SK-N-SH (cell line): ENCODE results near the gene VTI1B. TPM values are rescaled to one million over a fixed set of nuclear protein-coding genes. Genes with fewer than 3 reads are reported as not detected.

Source experiments
- CTCF ChIA-PET: fragments of 300-600, 350-600 bp; formaldehyde crosslinking; extraction: SDS; loops from one replicate; lab custom pipeline; 2021; lab: Yijun Ruan, JAX
- POLR2A ChIA-PET: fragments of 350-600 bp; sonication (Branson Sonifier 250); formaldehyde crosslinking; extraction: SDS; loops from one replicate; lab custom pipeline; 2020; ENCODE audit warnings: antibody characterized with exemption, inconsistent platforms; lab: Yijun Ruan, JAX
- DNase-seq: peaks from one replicate; pipeline ENCODE4 v3.0.0; 2012
- H2AFZ ChIP-seq: fragments of 200-600 bp; sonication (generic); 2 replicates; pipeline ENCODE4 v1.8.1; 2016; ENCODE audit warnings: antibody characterized with exemption, mild to moderate bottlenecking, low read depth
- H3F3A ChIP-seq: fragments of 200-600 bp; sonication (generic); replicated peaks from 2 replicates; pipeline ENCODE3; 2016; ENCODE audit warnings: antibody characterized with exemption, mild to moderate bottlenecking; ENCODE audit not compliant: insufficient read depth
- H3K27ac ChIP-seq, 2 experiments: fragments of 200-500 bp in 1 of 2; fragments of 200-600 bp in 1 of 2; sonication (Bioruptor generic) in 1 of 2; sonication (generic), shearing (Covaris generic) in 1 of 2; 2 replicates each; pipeline versions ENCODE4 v1.5.1 to v1.6.1; 2014 to 2016; ENCODE audit warnings: low read depth in 2 of 2, inconsistent platforms in 1 of 2, low read length in 1 of 2, mild to moderate bottlenecking in 1 of 2, mixed read lengths in 1 of 2
- H3K27me3 ChIP-seq: fragments of 200-600 bp; sonication (generic), shearing (Covaris generic); 2 replicates; pipeline ENCODE4 v1.6.1; 2016; ENCODE audit warnings: mixed run types; ENCODE audit not compliant: insufficient read depth
- H3K36me3 ChIP-seq, 2 experiments: fragments of 200-500 bp in 1 of 2; fragments of 200-600 bp in 1 of 2; sonication (Bioruptor generic) in 1 of 2; sonication (generic) in 1 of 2; replicated peaks in 1 of 2; 2 replicates each; pipeline versions ENCODE3 to v1.5.1; 2014 to 2016; ENCODE audit warnings: low read length in 1 of 2, mild to moderate bottlenecking in 1 of 2; ENCODE audit not compliant: insufficient read depth in 2 of 2, control insufficient read depth in 1 of 2
- H3K4me1 ChIP-seq, 2 experiments: fragments of 200-500 bp in 1 of 2; fragments of 200-600 bp in 1 of 2; sonication (Bioruptor generic) in 1 of 2; sonication (generic), shearing (Covaris generic) in 1 of 2; 2 replicates each; pipeline versions ENCODE4 v1.5.1 to v1.6.1; 2014 to 2016; ENCODE audit warnings: low read depth in 1 of 2, low read length in 1 of 2, mixed run types in 1 of 2; ENCODE audit not compliant: insufficient read depth in 2 of 2, control insufficient read depth in 1 of 2
- H3K4me2 ChIP-seq: fragments of 200-600 bp; sonication (generic), shearing (Covaris generic); 2 replicates; pipeline ENCODE4 v1.6.1; 2017; ENCODE audit warnings: mixed run types
- H3K4me3 ChIP-seq, 2 experiments: fragments of 200-500 bp in 1 of 2; fragments of 200-600 bp in 1 of 2; sonication (Bioruptor generic) in 1 of 2; sonication (generic), shearing (Covaris generic) in 1 of 2; 2 replicates each; pipeline versions ENCODE4 v1.5.1 to v1.8.1; 2014 to 2016; ENCODE audit warnings: low read depth in 2 of 2, inconsistent platforms in 1 of 2, low read length in 1 of 2, mild to moderate bottlenecking in 1 of 2, mixed read lengths in 1 of 2, moderate library complexity in 1 of 2
- H3K79me2 ChIP-seq: fragments of 200-600 bp; sonication (generic); 2 replicates; pipeline ENCODE4 v1.8.1; 2017; ENCODE audit warnings: mild to moderate bottlenecking; ENCODE audit not compliant: insufficient read depth
- H3K9ac ChIP-seq: fragments of 200-600 bp; sonication (generic); 2 replicates; pipeline ENCODE4 v1.6.1; 2017; ENCODE audit warnings: mixed run types
- H3K9me2 ChIP-seq: fragments of 200-600 bp; sonication (generic); 2 replicates; pipeline ENCODE4 v1.6.1; 2017; ENCODE audit warnings: mixed run types
- H3K9me3 ChIP-seq: fragments of 200-600 bp; sonication (generic); 2 replicates; pipeline ENCODE4 v1.6.1; 2017; ENCODE audit warnings: mixed run types, mild to moderate bottlenecking, moderate library complexity
- H4K20me1 ChIP-seq: fragments of 200-600 bp; sonication (generic); 2 replicates; pipeline ENCODE4 v1.6.1; 2017; ENCODE audit warnings: mild to moderate bottlenecking, mixed run types; ENCODE audit not compliant: insufficient read depth
- FOXM1 ChIP-seq: IDR thresholded peaks from 2 replicates; pipeline ENCODE4 v1.4.0; 2012; ENCODE audit warnings: low read depth, mild to moderate bottlenecking
- GABPA ChIP-seq: IDR thresholded peaks from 2 replicates; pipeline ENCODE4 v1.4.0; 2012; ENCODE audit warnings: low read depth, mild to moderate bottlenecking
- MXI1 ChIP-seq: IDR thresholded peaks from 2 replicates; pipeline ENCODE4 v1.6.1; 2012; ENCODE audit warnings: mild to moderate bottlenecking, low read depth, low read length, improper control_type of control experiment
- NFIC ChIP-seq: IDR thresholded peaks from 2 replicates; pipeline ENCODE4 v1.4.0; 2012; ENCODE audit warnings: borderline replicate concordance
- RAD21 ChIP-seq: IDR thresholded peaks from 2 replicates; pipeline ENCODE4 v1.6.1; 2012; ENCODE audit warnings: mild to moderate bottlenecking, low read length
- SIN3A ChIP-seq: IDR thresholded peaks from 2 replicates; pipeline ENCODE4 v1.6.1; 2012; ENCODE audit warnings: low read depth, mild to moderate bottlenecking, low read length, moderate library complexity, borderline replicate concordance
- TAF1 ChIP-seq: IDR thresholded peaks from 2 replicates; pipeline ENCODE4 v1.6.1; 2012; ENCODE audit warnings: low read depth, mild to moderate bottlenecking, low read length, moderate library complexity, borderline replicate concordance
- WGBS: methylation state at CpG from one replicate; pipeline ENCODE4 v1.1.6; 2017; ENCODE audit warnings: low lambda C conversion rate; 5-methylcytosine and 5-hydroxymethylcytosine counted together
- polyA plus RNA-seq, 3 experiments: library from polyadenylated mRNA; depleted of rRNA; stranded (reverse); fragments of >200 nt; gene quantifications; 2 replicates each; pipeline ENCODE4 v1.2.3, GENCODE V29; 2012
- TF ChIP-seq, protein P1 (sequence below): fragments of 200-600 bp; sonication (generic); IDR thresholded peaks from 2 replicates; pipeline ENCODE4 v1.6.1; 2017; ENCODE audit warnings: antibody characterized with exemption, mild to moderate bottlenecking, moderate library complexity
- TF ChIP-seq, protein P2 (sequence below): fragments of 150-350 bp; IDR thresholded peaks from 2 replicates; pipeline ENCODE4 v1.6.1; 2017; ENCODE audit warnings: antibody characterized with exemption, low read length, low read depth, borderline replicate concordance
- TF ChIP-seq, protein P3 (sequence below): IDR thresholded peaks from 2 replicates; pipeline ENCODE4 v1.6.1; 2012; ENCODE audit warnings: mild to moderate bottlenecking, low read depth, low read length, moderate library complexity

The VTI1B gene
- polyA plus RNA-seq, 1 of the 3 experiments (the other 2 are of a cell fraction), result 59.2 TPM

DNA sequence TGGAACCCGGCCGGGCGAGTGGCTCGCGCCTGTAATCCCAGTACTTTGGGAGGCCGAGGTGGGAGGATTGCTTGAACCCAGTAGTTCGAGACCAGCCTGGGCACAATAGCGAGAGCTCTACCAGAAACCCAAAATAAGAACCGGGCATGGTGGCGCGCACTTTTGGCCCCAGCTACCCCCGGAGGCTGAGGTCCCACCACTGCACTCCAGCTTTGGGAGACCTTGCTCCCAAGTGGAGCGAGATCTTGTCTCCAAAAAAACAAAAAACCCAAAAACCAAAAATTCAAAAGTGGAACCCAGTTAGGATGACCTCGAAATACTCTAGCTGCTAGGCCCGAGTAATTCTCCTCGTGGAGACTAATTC lies 769 bp upstream of the VTI1B start:
- ChIA-PET CTCF (interaction anchor here (0.6 to 3.6 kb wide), 3 partner anchors 18 to 104 kb away, joined by 3 to 21 read pairs (median 3); no protein-coding TSS in a partner anchor), POLR2A (interaction anchor here (0.7 to 1.7 kb wide), 5 partner anchors 18 to 75 kb away, joined by 3 to 5 read pairs (median 3); partner anchors contain the start of genes PIGH and RDH11)
- Histone ChIP-seq H3K27me3 (no peaks in the 10 kb centered on the region), H3K36me3 (peaks cover 11 to 19% of the 10 kb centered on the region in 2 experiments), H3K9me2 (no peaks in the 10 kb centered on the region), H3K4me1 (peaks cover 7% of the 10 kb centered on the region in 2 experiments; a peak in 3 of 4 replicates), H3K4me3 (peak overlapping the region; percentile 72 to 89), H3K27ac (peak overlapping the region; percentile 92 to 96; a peak in 3 of 4 replicates), H3K4me2 (peak overlapping the region; percentile 96), H4K20me1 (peaks cover 38% of the 10 kb centered on the region), H2AFZ (peak overlapping the region; percentile 86), H3K9me3 (no peaks in the 10 kb centered on the region), H3F3A (peaks cover 25% of the 10 kb centered on the region), H3K9ac (peak overlapping the region; percentile 98), H3K79me2 (peaks cover 58% of the 10 kb centered on the region)
- no peak for DNase-seq
- 44% methylated on average over 13 of the region's 16 CpGs for WGBS
- TF ChIP-seq, protein P1, sequence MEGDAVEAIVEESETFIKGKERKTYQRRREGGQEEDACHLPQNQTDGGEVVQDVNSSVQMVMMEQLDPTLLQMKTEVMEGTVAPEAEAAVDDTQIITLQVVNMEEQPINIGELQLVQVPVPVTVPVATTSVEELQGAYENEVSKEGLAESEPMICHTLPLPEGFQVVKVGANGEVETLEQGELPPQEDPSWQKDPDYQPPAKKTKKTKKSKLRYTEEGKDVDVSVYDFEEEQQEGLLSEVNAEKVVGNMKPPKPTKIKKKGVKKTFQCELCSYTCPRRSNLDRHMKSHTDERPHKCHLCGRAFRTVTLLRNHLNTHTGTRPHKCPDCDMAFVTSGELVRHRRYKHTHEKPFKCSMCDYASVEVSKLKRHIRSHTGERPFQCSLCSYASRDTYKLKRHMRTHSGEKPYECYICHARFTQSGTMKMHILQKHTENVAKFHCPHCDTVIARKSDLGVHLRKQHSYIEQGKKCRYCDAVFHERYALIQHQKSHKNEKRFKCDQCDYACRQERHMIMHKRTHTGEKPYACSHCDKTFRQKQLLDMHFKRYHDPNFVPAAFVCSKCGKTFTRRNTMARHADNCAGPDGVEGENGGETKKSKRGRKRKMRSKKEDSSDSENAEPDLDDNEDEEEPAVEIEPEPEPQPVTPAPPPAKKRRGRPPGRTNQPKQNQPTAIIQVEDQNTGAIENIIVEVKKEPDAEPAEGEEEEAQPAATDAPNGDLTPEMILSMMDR, result peak; percentile 2; the same call in 1 of the 2 replicates
- no peak for TF ChIP-seq NFIC

DNA sequence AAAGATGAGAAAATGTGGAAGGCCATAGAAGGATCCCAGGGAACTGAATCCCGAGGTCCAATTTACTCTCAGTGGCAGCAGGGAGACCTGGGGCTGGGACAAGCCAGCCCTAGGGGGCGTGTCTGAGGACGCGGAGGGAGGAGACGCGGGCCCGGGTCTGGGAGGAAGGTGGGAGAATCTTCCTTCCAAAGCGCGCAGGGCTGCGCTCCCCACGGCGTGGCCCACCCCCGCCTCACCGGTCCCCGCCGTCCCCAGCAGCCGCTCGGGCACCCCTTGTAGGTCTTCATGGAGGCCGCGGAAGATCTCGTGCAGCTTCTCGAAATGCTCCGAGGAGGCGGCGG lies 323 bp downstream of the VTI1B start:
- CTCF ChIA-PET, result interaction anchor here (2.1 to 3.6 kb wide), 2 partner anchors 30 to 74 kb away, joined by 5 to 21 read pairs; partner anchors contain the start of gene PIGH
- POLR2A ChIA-PET, result interaction anchor here (1.7 kb wide), 1 partner anchor 30 kb away, joined by 4 read pairs; no protein-coding TSS in a partner anchor
- peaks cover 11 to 19% of the 10 kb centered on the region in 2 experiments for H3K36me3 ChIP-seq
- H3K9me3 ChIP-seq, result no peaks in the 10 kb centered on the region
- H3K9ac ChIP-seq, result peak overlapping the region; percentile 98
- H3K4me1 ChIP-seq, result peaks cover 0 to 7% of the 10 kb centered on the region in 2 experiments; a peak in 2 of 4 replicates
- peak overlapping the region; percentile 72 to 89 for H3K4me3 ChIP-seq
- peak overlapping the region; percentile 92 to 96 for H3K27ac ChIP-seq
- peaks cover 17% of the 10 kb centered on the region for H3F3A ChIP-seq
- H3K27me3 ChIP-seq, result no peaks in the 10 kb centered on the region
- H2AFZ ChIP-seq, result peak overlapping the region; percentile 86
- TF ChIP-seq TAF1 (peak; percentile 3; the same call in 1 of the 2 replicates), NFIC (no peak), RAD21 (no peak), FOXM1 (no peak), MXI1 (peak; percentile 53; the same call in 1 of the 2 replicates), SIN3A (0 out of 2 replicates have a peak, but pooled peaks have one; percentile 8), GABPA (no peak)
- TF ChIP-seq, protein P2, sequence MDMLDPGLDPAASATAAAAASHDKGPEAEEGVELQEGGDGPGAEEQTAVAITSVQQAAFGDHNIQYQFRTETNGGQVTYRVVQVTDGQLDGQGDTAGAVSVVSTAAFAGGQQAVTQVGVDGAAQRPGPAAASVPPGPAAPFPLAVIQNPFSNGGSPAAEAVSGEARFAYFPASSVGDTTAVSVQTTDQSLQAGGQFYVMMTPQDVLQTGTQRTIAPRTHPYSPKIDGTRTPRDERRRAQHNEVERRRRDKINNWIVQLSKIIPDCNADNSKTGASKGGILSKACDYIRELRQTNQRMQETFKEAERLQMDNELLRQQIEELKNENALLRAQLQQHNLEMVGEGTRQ, result no peak
- TF ChIP-seq, protein P1, result peak; percentile 26; the same call in 1 of the 2 replicates
- TF ChIP-seq, protein P3, sequence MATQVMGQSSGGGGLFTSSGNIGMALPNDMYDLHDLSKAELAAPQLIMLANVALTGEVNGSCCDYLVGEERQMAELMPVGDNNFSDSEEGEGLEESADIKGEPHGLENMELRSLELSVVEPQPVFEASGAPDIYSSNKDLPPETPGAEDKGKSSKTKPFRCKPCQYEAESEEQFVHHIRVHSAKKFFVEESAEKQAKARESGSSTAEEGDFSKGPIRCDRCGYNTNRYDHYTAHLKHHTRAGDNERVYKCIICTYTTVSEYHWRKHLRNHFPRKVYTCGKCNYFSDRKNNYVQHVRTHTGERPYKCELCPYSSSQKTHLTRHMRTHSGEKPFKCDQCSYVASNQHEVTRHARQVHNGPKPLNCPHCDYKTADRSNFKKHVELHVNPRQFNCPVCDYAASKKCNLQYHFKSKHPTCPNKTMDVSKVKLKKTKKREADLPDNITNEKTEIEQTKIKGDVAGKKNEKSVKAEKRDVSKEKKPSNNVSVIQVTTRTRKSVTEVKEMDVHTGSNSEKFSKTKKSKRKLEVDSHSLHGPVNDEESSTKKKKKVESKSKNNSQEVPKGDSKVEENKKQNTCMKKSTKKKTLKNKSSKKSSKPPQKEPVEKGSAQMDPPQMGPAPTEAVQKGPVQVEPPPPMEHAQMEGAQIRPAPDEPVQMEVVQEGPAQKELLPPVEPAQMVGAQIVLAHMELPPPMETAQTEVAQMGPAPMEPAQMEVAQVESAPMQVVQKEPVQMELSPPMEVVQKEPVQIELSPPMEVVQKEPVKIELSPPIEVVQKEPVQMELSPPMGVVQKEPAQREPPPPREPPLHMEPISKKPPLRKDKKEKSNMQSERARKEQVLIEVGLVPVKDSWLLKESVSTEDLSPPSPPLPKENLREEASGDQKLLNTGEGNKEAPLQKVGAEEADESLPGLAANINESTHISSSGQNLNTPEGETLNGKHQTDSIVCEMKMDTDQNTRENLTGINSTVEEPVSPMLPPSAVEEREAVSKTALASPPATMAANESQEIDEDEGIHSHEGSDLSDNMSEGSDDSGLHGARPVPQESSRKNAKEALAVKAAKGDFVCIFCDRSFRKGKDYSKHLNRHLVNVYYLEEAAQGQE, result no peak
- 1% methylated on average over 6 of the region's 25 CpGs for WGBS
- DNase-seq, result peak; percentile 87
- peak overlapping the region; percentile 96 for H3K4me2 ChIP-seq
- H3K79me2 ChIP-seq, result peaks cover 69% of the 10 kb centered on the region
- peaks cover 49% of the 10 kb centered on the region for H4K20me1 ChIP-seq
- H3K9me2 ChIP-seq, result no peaks in the 10 kb centered on the region
